HEK293T (cell line): Measurements from ENCODE around the gene ESYT3.

ENCODE experiments used
- CTCF ChIA-PET: fragments of 350-600 bp; formaldehyde crosslinking; extraction: SDS; loops from one replicate; lab custom pipeline; 2021; ENCODE audit warnings: antibody characterized with exemption, inconsistent platforms; lab: Yijun Ruan, JAX
- POLR2A ChIA-PET: fragments of 350-600 bp; formaldehyde crosslinking; extraction: SDS; loops from one replicate; lab custom pipeline; 2020; ENCODE audit warnings: antibody characterized with exemption, inconsistent platforms; lab: Yijun Ruan, JAX
- DNase-seq: peaks from one replicate; pipeline ENCODE4 v3.0.0; 2012; ENCODE audit warnings: mixed read lengths; ENCODE audit errors: extremely low spot score
- ARNT ChIP-seq: fragments of 450-650 bp; IDR thresholded peaks from 2 replicates; pipeline ENCODE4 v1.6.1; 2017; ENCODE audit warnings: mild to moderate bottlenecking
- BHLHE40 ChIP-seq: fragments of 450-650 bp; IDR thresholded peaks from 2 replicates; pipeline ENCODE4 v1.6.1; 2016; ENCODE audit warnings: mild to moderate bottlenecking, moderate library complexity, borderline replicate concordance
- CTBP1 ChIP-seq: fragments of 450-650 bp; IDR thresholded peaks from 2 replicates; pipeline ENCODE4 v1.6.1; 2016; ENCODE audit warnings: borderline replicate concordance
- ELF4 ChIP-seq: fragments of 450-650 bp; IDR thresholded peaks from 2 replicates; pipeline ENCODE4 v1.6.1; 2017; ENCODE audit warnings: antibody characterized with exemption
- FOXA1 ChIP-seq: fragments of 450-650 bp; IDR thresholded peaks from 2 replicates; pipeline ENCODE4 v1.6.1; 2016; ENCODE audit warnings: mild to moderate bottlenecking
- FOXK2 ChIP-seq: fragments of 450-650 bp; IDR thresholded peaks from 2 replicates; pipeline ENCODE4 v1.6.1; 2016; ENCODE audit warnings: mild to moderate bottlenecking
- FOXM1 ChIP-seq: fragments of 450-650 bp; IDR thresholded peaks from 2 replicates; pipeline ENCODE4 v1.6.1; 2017; ENCODE audit warnings: mild to moderate bottlenecking, borderline replicate concordance
- HDGF ChIP-seq: fragments of 450-650 bp; IDR thresholded peaks from 2 replicates; pipeline ENCODE4 v1.6.1; 2017; ENCODE audit warnings: antibody characterized with exemption, borderline replicate concordance
- L3MBTL2 ChIP-seq: fragments of 450-650 bp; conservative IDR thresholded peaks from 2 replicates; pipeline ENCODE4 v1.6.1; 2016; ENCODE audit warnings: mild to moderate bottlenecking
- LEF1 ChIP-seq: fragments of 450-650 bp; IDR thresholded peaks from 2 replicates; pipeline ENCODE4 v1.6.1; 2017; ENCODE audit warnings: mild to moderate bottlenecking, borderline replicate concordance
- NFRKB ChIP-seq: fragments of 450-650 bp; IDR thresholded peaks from 2 replicates; pipeline ENCODE4 v1.6.1; 2016; ENCODE audit warnings: mild to moderate bottlenecking, moderate library complexity
- PKNOX1 ChIP-seq: fragments of 450-650 bp; IDR thresholded peaks from 2 replicates; pipeline ENCODE4 v1.6.1; 2016
- SP1 ChIP-seq: fragments of 450-650 bp; IDR thresholded peaks from 2 replicates; pipeline ENCODE4 v1.6.1; 2017
- SUZ12 ChIP-seq: fragments of 450-650 bp; IDR thresholded peaks from 2 replicates; pipeline ENCODE4 v1.6.1; 2016; ENCODE audit warnings: mild to moderate bottlenecking
- TARDBP ChIP-seq: fragments of 450-650 bp; IDR thresholded peaks from 2 replicates; pipeline ENCODE4 v1.6.1; 2016
- ZNF384 ChIP-seq: fragments of 450-650 bp; IDR thresholded peaks from 2 replicates; pipeline ENCODE4 v1.6.1; 2016

ESYT3 gene

GRCh38 chr3:138456961-138457862 is 22.8 kb downstream of the ESYT3 start:
- ChIA-PET POLR2A (interaction anchor here (0.7 kb wide), 1 partner anchor 479 kb away, joined by 3 read pairs; no protein-coding TSS in a partner anchor), CTCF (no interaction called here)
- no peak for DNase-seq
- TF ChIP-seq NFRKB: no peak
- TF ChIP-seq LEF1: no peak
- no peak for TF ChIP-seq ZNF384
- no peak for TF ChIP-seq L3MBTL2
- TF ChIP-seq FOXA1: no peak
- TF ChIP-seq CTBP1: no peak
- TF ChIP-seq FOXK2: no peak
- no peak for TF ChIP-seq ELF4
- TF ChIP-seq HDGF: no peak

GRCh38 chr3:138457863-138458735 is 23.7 kb downstream of the ESYT3 start:
- CTCF ChIA-PET: no interaction called here
- POLR2A ChIA-PET: no interaction called here
- no peak for DNase-seq
- TF ChIP-seq NFRKB (no peak), L3MBTL2 (no peak)

- POLR2A ChIA-PET: interaction anchor here (1.5 kb wide), 1 partner anchor 54 kb away, joined by 3 read pairs; no protein-coding TSS in a partner anchor
- TF ChIP-seq L3MBTL2 (no peak), SP1 (no peak), PKNOX1 (no peak), ZNF384 (no peak), SUZ12 (no peak), HDGF (no peak)
- no peak for DNase-seq
- CTCF ChIA-PET: interaction anchor here (1.1 kb wide), 1 partner anchor 42 kb away, joined by 4 read pairs; no protein-coding TSS in a partner anchor
Observed at GRCh38 chr3:138458774-138459499, 24.5 kb downstream of the ESYT3 start.

GRCh38 chr3:138459619-138460535 is 25.5 kb downstream of the ESYT3 start:
- no peak for DNase-seq
- ChIA-PET POLR2A (interaction anchor here (1.5 kb wide), 1 partner anchor 53 kb away, joined by 3 read pairs; no protein-coding TSS in a partner anchor), CTCF (interaction anchor here (1.1 to 1.2 kb wide), 2 partner anchors 43 to 456 kb away, joined by 3 to 4 read pairs; no protein-coding TSS in a partner anchor)
- TF ChIP-seq SUZ12: no peak

- POLR2A ChIA-PET: interaction anchor here (1.5 kb wide), 1 partner anchor 52 kb away, joined by 3 read pairs; no protein-coding TSS in a partner anchor
- no peak for DNase-seq
- CTCF ChIA-PET: interaction anchor here (1.2 kb wide), 1 partner anchor 455 kb away, joined by 3 read pairs; no protein-coding TSS in a partner anchor
- no peak for TF ChIP-seq FOXK2
- no peak for TF ChIP-seq TARDBP
- no peak for TF ChIP-seq LEF1
- no peak for TF ChIP-seq NFRKB
- no peak for TF ChIP-seq L3MBTL2
- no peak for TF ChIP-seq BHLHE40
- TF ChIP-seq FOXA1: no peak
- no peak for TF ChIP-seq HDGF
- no peak for TF ChIP-seq ELF4
- no peak for TF ChIP-seq PKNOX1
- TF ChIP-seq SUZ12: no peak
- no peak for TF ChIP-seq FOXM1
- no peak for TF ChIP-seq ARNT
- no peak for TF ChIP-seq ZNF384
- TF ChIP-seq CTBP1: no peak
- no peak for TF ChIP-seq SP1
Observed at GRCh38 chr3:138460536-138461205, 26.3 kb downstream of the ESYT3 start.
